Right lobe of liver (tissue), 6 donors: ENCODE results near the gene KIAA0319L. TPM values are rescaled to one million over a fixed set of nuclear protein-coding genes. Genes with fewer than 3 reads are reported as not detected.

Experiments used
- ATAC-seq, 4 donors: fragments of 200-7000 bp; cut with Tn5 transposase; one replicate each; pipeline ENCODE4 v1.9.1; 2020; ENCODE audit warnings: mild to moderate bottlenecking in 4 of 4, moderate library complexity in 4 of 4
- DNase-seq, 3 donors: peaks; one replicate each; pipeline ENCODE4 v3.0.0-alpha.2; 2020
- H3K27ac ChIP-seq, 3 donors: fragments of 200-600 bp; one replicate each; pipeline ENCODE4 v1.8.0; 2022
- H3K27me3 ChIP-seq, 2 donors: fragments of 200-600 bp; one replicate each; pipeline ENCODE4 v1.8.0; 2022
- H3K36me3 ChIP-seq, 4 donors: fragments of 200-600 bp; sonication (generic) in 1 of 4; one replicate each; pipeline versions ENCODE4 v1.5.1 to v1.8.0; 2017 to 2022; ENCODE audit warnings: control low read depth in 1 of 4
- H3K4me1 ChIP-seq, 4 donors: fragments of 200-600 bp; sonication (generic) in 1 of 4; one replicate each; pipeline versions ENCODE4 v1.5.1 to v1.8.0; 2017 to 2022; ENCODE audit warnings: control low read depth in 1 of 4
- H3K4me3 ChIP-seq, 3 donors: fragments of 200-600 bp; one replicate each; pipeline ENCODE4 v1.8.0; 2022
- H3K9me3 ChIP-seq, 4 donors: fragments of 200-600 bp; sonication (generic) in 1 of 4; one replicate each; pipeline versions ENCODE4 v1.5.1 to v1.8.0; 2017 to 2022; ENCODE audit warnings: control low read depth in 1 of 4
- CTCF ChIP-seq, 4 donors: fragments of 200-600 bp in 3 of 4; fragments of 450-650 bp in 1 of 4; IDR thresholded peaks; one replicate each; pipeline versions ENCODE4 v1.5.1 to v1.8.0; 2016 to 2022; ENCODE audit warnings: antibody characterized with exemption in 4 of 4, mild to moderate bottlenecking in 2 of 4
- POLR2A ChIP-seq: fragments of 450-650 bp; IDR thresholded peaks from one replicate; pipeline ENCODE4 v1.6.1; 2017; ENCODE audit warnings: antibody characterized with exemption, mild to moderate bottlenecking
- WGBS: methylation state at CpG from one replicate; pipeline ENCODE4 v1.1.6; 2018; ENCODE audit warnings: low coverage, low lambda C conversion rate; ENCODE audit not compliant: insufficient coverage; ENCODE audit errors: missing lambda C conversion rate; 5-methylcytosine and 5-hydroxymethylcytosine counted together
- intact Hi-C, 2 donors: fragments of 100-400 bp; cut with DNase I; formaldehyde crosslinking; loops; one replicate each; pipeline versions ENCODE4 v1.11.2 to v1.14.1; 2022
- total RNA-seq, 6 experiments: library from RNA; depleted of rRNA in 2 of 6; stranded (reverse); fragments of >200 nt in 2 of 6; fragmentation: NEBNext Ultra II Directional in 3 of 6; extraction: Animal tissue kit (Norgen Biotek cat#: 25700) in 3 of 6; gene quantifications; one replicate each; pipeline versions ENCODE4 v1.1.0 to v1.2.4, GENCODE V29; 2016 to 2023
- donor health status: DM: no; HTN: yes; CAD: no.
- donor health status: DM: no; HTN: no; CAD: no.
- donor health status: DM: no; HTN: no; CAD: no.
- donor health status: DM: no; HTN: yes; CAD: no.
- donor health status: DM: no; HTN: yes; CAD: no.

Gene KIAA0319L
- total RNA-seq, 6 experiments from 2014 or later: 35.3 to 84.9 (median 54.3) TPM

- H3K4me3 ChIP-seq: no peak overlapping the region
- H3K27me3 ChIP-seq: no peaks in the 10 kb centered on the region
- no peaks in the 10 kb centered on the region for H3K9me3 ChIP-seq
- H3K36me3 ChIP-seq: peaks cover 14 to 77% (median 26%) of the 10 kb centered on the region in 4 donors
- DNase-seq: no peak
- H3K4me1 ChIP-seq: no peaks in the 10 kb centered on the region
- 91% methylated on average over 3 of the region's 3 CpGs for WGBS
- TF ChIP-seq CTCF (IDR thresholded peaks at IDR 0.05) (no peak), POLR2A (no peak)
- no peak overlapping the region for H3K27ac ChIP-seq
- ATAC-seq: no peak
- intact Hi-C loops: no loop called here
Observed at GRCh38 chr1:35603468-35603867, 46.3 kb upstream of the KIAA0319L start.

GRCh38 chr1:35600593-35600992, 43.4 kb upstream of the KIAA0319L start:
- no peaks in the 10 kb centered on the region for H3K4me1 ChIP-seq
- ATAC-seq (no peak), DNase-seq (no peak)
- H3K27me3 ChIP-seq: no peaks in the 10 kb centered on the region
- H3K36me3 ChIP-seq: peaks cover 4 to 54% (median 17%) of the 10 kb centered on the region in 4 donors
- no peak overlapping the region for H3K27ac ChIP-seq
- intact Hi-C loops: no loop called here
- no peak overlapping the region for H3K4me3 ChIP-seq
- WGBS: 93% methylated on average over 3 of the region's 3 CpGs
- TF ChIP-seq POLR2A (no peak), CTCF (IDR thresholded peaks at IDR 0.05) (no peak)
- no peaks in the 10 kb centered on the region for H3K9me3 ChIP-seq

GRCh38 chr1:35599411-35599810, 42.2 kb upstream of the KIAA0319L start:
- Histone ChIP-seq H3K9me3 (no peaks in the 10 kb centered on the region), H3K36me3 (peaks cover 0 to 43% (median 17%) of the 10 kb centered on the region in 4 donors), H3K27me3 (no peaks in the 10 kb centered on the region), H3K4me3 (no peak overlapping the region), H3K27ac (no peak overlapping the region), H3K4me1 (no peaks in the 10 kb centered on the region)
- 95% methylated on average over 3 of the region's 3 CpGs for whole genome bisulfite sequencing
- no peak for ATAC-seq
- intact Hi-C loops: no loop called here
- DNase-seq: no peak
- TF ChIP-seq CTCF (IDR thresholded peaks at IDR 0.05): no peak
- no peak for TF ChIP-seq POLR2A

GRCh38 chr1:35598895-35599294, 41.7 kb upstream of the KIAA0319L start:
- peaks cover 0 to 38% (median 17%) of the 10 kb centered on the region in 4 donors for H3K36me3 ChIP-seq
- intact Hi-C loops: no loop called here
- no peak for DNase-seq

More at GRCh38 chr1:35598895-35599294, 41.7 kb upstream of the KIAA0319L start:
- Histone ChIP-seq H3K27ac (no peak overlapping the region), H3K27me3 (no peaks in the 10 kb centered on the region), H3K9me3 (no peaks in the 10 kb centered on the region), H3K4me1 (no peaks in the 10 kb centered on the region), H3K4me3 (no peak overlapping the region)
- no peak for ATAC-seq
- TF ChIP-seq CTCF (IDR thresholded peaks at IDR 0.05): no peak
- no peak for TF ChIP-seq POLR2A
- WGBS: no CpG with 5 or more reads among the region's 2 CpGs
